Heart left ventricle (tissue), 16 donors: ENCODE data around the gene RPP40. TPM values are rescaled to one million over a fixed set of nuclear protein-coding genes. Genes with fewer than 3 reads are reported as not detected.
A peak's percentile ranks its signal among the peaks of the same experiment; 100 is the strongest.

ENCODE experiments used
- ATAC-seq, 4 donors: fragments of 200-7000 bp; cut with Tn5 transposase; one replicate each; pipeline ENCODE4 v1.9.1; 2020 to 2022; ENCODE audit warnings: moderate library complexity in 4 of 4, mild to moderate bottlenecking in 3 of 4, moderate number of reproducible peaks in 1 of 4
- DNase-seq, 5 donors: peaks; one replicate each; pipeline ENCODE4 v3.0.0-alpha.2; 2020
- H3K27ac ChIP-seq, 12 donors: fragments of 200-600 bp; sonication (generic) in 4 of 12; one replicate each; pipeline versions ENCODE4 v1.5.0 to v1.8.0; 2016 to 2022; ENCODE audit warnings: mild to moderate bottlenecking in 2 of 12
- H3K27me3 ChIP-seq, 9 donors: fragments of 200-600 bp; sonication (generic) in 2 of 9; one replicate each; pipeline versions ENCODE4 v1.5.1 to v1.8.0; 2016 to 2022; ENCODE audit warnings: mild to moderate bottlenecking in 3 of 9
- H3K36me3 ChIP-seq, 9 donors: fragments of 200-600 bp; sonication (generic) in 2 of 9; one replicate each; pipeline versions ENCODE4 v1.5.0 to v1.8.0; 2018 to 2022; ENCODE audit warnings: mild to moderate bottlenecking in 2 of 9
- H3K4me1 ChIP-seq, 12 donors: fragments of 200-600 bp; sonication (generic) in 4 of 12; one replicate each; pipeline versions ENCODE4 v1.5.0 to v1.8.0; 2016 to 2022; ENCODE audit warnings: mild to moderate bottlenecking in 3 of 12
- H3K4me3 ChIP-seq, 12 donors: fragments of 200-600 bp; sonication (generic) in 4 of 12; one replicate each; pipeline versions ENCODE4 v1.5.0 to v1.8.0; 2017 to 2022; ENCODE audit warnings: mild to moderate bottlenecking in 9 of 12, moderate library complexity in 4 of 12
- H3K9me3 ChIP-seq, 12 donors: fragments of 200-600 bp; sonication (generic) in 4 of 12; one replicate each; pipeline versions ENCODE4 v1.5.0 to v1.8.0; 2016 to 2022; ENCODE audit warnings: mild to moderate bottlenecking in 1 of 12
- POLR2A ChIP-seq, 2 donors: fragments of 450-650 bp; IDR thresholded peaks; one replicate each; pipeline ENCODE4 v1.6.1; 2017; ENCODE audit warnings: antibody characterized with exemption in 2 of 2, mild to moderate bottlenecking in 2 of 2, moderate library complexity in 2 of 2
- WGBS, 4 donors: extraction: QIAGEN DNeasy Blood & Tissue Kit in 2 of 4; methylation state at CpG; one replicate each; pipeline versions ENCODE4 v1.1.5 to v1.1.7; 2013 to 2018; 5-methylcytosine and 5-hydroxymethylcytosine counted together
- intact Hi-C, 10 donors: fragments of 100-400 bp; cut with DNase I; formaldehyde crosslinking; loops; one replicate each; pipeline versions ENCODE4 v1.11.1 to v1.14.2; 2022
- polyA plus RNA-seq, 2 donors: library from polyadenylated mRNA; stranded (reverse); fragments of 200-250 nt; gene quantifications; one replicate each; pipeline ENCODE4 v1.2.3, GENCODE V29; 2013
- total RNA-seq, 9 donors: library from RNA; depleted of rRNA in 2 of 9; stranded (reverse); fragments of >200 nt in 2 of 9; fragmentation: NEBNext Ultra II Directional in 3 of 9; extraction: Animal tissue kit (Norgen Biotek cat#: 25700) in 3 of 9; gene quantifications; one replicate each; pipeline versions ENCODE4 v1.1.0 to v1.2.4, GENCODE V29; 2016 to 2023
- TF ChIP-seq, protein P1 (sequence below), 12 donors: fragments of 200-600 bp; sonication (generic) in 4 of 12; IDR thresholded peaks; one replicate each; pipeline versions ENCODE4 v1.5.0 to v1.8.0; 2018 to 2022; ENCODE audit warnings: antibody characterized with exemption in 12 of 12, mild to moderate bottlenecking in 5 of 12
- donor health status: ischemic (EF 13 %, LVEDD 7.1; RV severe dilation, severe dysfunction).
- donor health status: healthy with polysubstance abuse.
- donor health status: DM: no; HTN: yes; CAD: no.
- donor health status: DM: no; HTN: no; CAD: no.
- donor health status: ischemic (EF 25% LVEDD 6.9; RV normal size, moderate dysfunction).
- donor health status: ischemic (EF 25% LVEDD 5.7; RV mildly dilated, moderate dysfunction).
- donor health status: healthy.
- donor health status: DM: yes; HTN: yes; CAD: no.
- donor health status: ischemic (EF 35%, LVEDD 5.7; RV mildly dilated, moderate dysfunction).
- donor health status: nonischemic (EF 11% LVEDD 7.7; RV severe dilation, severe dysfunction).
- donor health status: DM: yes; HTN: yes; CAD: no.
- donor health status: PGD.
- donor health status: ischemic (EF 29% LVEDD 5.4; RV normal size, mild dysfunction).
- donor health status: nonischemic (EF 23%, LVEDD 6.1; RV moderate dilation, normal function).

Gene RPP40
- total and polyA plus RNA-seq, 11 donors, result 1.8 to 13.7 (median 3.6) TPM

DNA sequence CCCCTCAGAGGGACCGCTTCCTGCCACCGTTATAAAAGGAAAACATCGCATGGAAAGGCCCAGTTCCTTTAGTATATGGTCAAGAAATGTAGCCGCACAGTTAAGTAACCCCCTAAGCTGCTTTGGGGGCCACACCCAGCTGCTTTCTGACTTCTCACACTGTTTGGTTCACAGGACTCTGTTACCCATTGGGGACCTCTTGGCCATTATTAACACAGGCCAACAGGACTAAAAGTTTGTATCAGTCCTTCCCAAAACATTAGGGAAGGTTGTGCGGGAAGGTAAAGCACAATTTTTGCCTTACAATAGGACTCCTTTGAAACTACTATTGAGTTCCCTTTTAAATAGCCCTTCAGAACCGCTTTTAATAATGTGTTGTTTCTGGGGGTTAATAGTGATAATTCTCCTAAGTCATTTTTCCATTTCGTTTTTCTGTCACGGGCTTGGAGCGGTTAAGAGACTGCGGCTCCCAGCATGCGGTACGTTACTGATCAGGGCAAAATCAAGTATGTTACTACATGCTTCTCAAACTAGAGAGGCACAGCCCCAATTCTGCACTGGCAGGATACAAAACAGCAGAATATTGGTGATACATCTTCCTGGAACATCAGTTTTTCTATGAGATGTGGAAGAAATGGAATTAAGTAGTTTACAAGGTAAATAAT is 668 bp upstream of the RPP40 start:
- peak overlapping the region; percentile 60 to 96 (median 89) for H3K27ac ChIP-seq
- peaks cover 0 to 8% (median 5%) of the 10 kb centered on the region in 12 donors for H3K4me1 ChIP-seq
- no peak for DNase-seq
- WGBS, 4 donors, result 60 to 62% (median 61%) methylated on average over 12 of the region's 12 CpGs
- no peak for ATAC-seq
- H3K4me3 ChIP-seq, result peak overlapping the region; percentile 34 to 90 (median 70)
- no peaks in the 10 kb centered on the region for H3K9me3 ChIP-seq
- H3K36me3 ChIP-seq, result peaks cover 0 to 22% (median 9%) of the 10 kb centered on the region in 9 donors
- TF ChIP-seq, protein P1, sequence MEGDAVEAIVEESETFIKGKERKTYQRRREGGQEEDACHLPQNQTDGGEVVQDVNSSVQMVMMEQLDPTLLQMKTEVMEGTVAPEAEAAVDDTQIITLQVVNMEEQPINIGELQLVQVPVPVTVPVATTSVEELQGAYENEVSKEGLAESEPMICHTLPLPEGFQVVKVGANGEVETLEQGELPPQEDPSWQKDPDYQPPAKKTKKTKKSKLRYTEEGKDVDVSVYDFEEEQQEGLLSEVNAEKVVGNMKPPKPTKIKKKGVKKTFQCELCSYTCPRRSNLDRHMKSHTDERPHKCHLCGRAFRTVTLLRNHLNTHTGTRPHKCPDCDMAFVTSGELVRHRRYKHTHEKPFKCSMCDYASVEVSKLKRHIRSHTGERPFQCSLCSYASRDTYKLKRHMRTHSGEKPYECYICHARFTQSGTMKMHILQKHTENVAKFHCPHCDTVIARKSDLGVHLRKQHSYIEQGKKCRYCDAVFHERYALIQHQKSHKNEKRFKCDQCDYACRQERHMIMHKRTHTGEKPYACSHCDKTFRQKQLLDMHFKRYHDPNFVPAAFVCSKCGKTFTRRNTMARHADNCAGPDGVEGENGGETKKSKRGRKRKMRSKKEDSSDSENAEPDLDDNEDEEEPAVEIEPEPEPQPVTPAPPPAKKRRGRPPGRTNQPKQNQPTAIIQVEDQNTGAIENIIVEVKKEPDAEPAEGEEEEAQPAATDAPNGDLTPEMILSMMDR (IDR thresholded peaks at IDR 0.05), result no peak
- no peak for TF ChIP-seq POLR2A (IDR thresholded peaks at IDR 0.05)
- intact Hi-C loops, result loop anchor here in 3 of 10 donors (2.0 to 10.0 kb wide), 4 partner anchors 22 to 260 kb away; partner anchors contain the start of genes CDYL (in 1 of the 3), FARS2 (in 1 of the 3) and LYRM4 (in 1 of the 3)
- no peaks in the 10 kb centered on the region for H3K27me3 ChIP-seq

DNA sequence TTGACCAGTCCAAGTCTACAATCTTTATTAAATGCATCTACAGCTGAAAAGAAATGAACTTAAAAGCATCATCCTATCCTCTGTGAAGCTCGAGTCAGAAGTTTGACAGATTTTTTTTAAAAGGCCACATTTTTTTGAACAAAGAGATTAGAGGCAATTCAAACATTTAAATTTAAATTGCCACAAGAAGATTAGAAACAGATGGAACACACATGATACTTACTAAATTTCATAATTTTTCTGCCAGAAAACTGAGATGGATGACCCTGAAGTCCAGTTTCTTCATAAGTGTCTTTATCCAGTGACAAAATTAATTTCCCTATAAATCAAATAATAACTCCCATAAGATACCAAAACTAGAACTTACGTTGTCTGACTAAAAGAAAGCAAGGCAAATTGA is 4.3 kb downstream of the RPP40 start:
- no peak overlapping the region for H3K27ac ChIP-seq
- peaks cover 0 to 70% (median 43%) of the 10 kb centered on the region in 9 donors for H3K36me3 ChIP-seq

DNA sequence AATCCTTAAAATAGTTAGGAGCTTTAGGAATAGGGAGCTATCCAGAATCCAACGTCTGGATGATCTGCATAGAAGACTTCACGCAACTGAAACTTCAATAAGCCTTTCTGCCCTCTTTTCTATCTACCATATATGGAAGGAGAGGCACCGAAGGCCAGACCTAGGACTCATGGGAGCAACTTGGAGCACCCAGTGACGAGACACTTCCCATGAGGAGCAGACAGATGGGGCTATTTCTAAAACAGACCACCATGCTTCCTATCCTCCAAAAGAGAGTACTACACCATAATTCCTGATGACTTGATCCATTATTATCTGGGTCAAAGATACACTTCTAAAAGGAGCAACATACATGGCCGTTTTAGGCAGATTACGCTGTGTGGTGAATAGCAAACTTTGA is 6.0 kb downstream of the RPP40 start:
- no peak for ATAC-seq
- Histone ChIP-seq H3K4me1 (no peaks in the 10 kb centered on the region), H3K27me3 (no peaks in the 10 kb centered on the region), H3K9me3 (no peaks in the 10 kb centered on the region), H3K36me3 (peaks cover 0 to 73% (median 45%) of the 10 kb centered on the region in 9 donors), H3K27ac (no peak overlapping the region), H3K4me3 (no peak overlapping the region)
- intact Hi-C loops, result no loop called here
- no peak for DNase-seq
- TF ChIP-seq, protein P1 (IDR thresholded peaks at IDR 0.05), result no peak
- TF ChIP-seq POLR2A (IDR thresholded peaks at IDR 0.05), result no peak
- 73 to 95% (median 78%) methylated on average over 5 to 6 of the region's 6 CpGs for WGBS, 4 donors

More for the DNA sequence above, 4.3 kb downstream of the RPP40 start:
- intact Hi-C loops, result no loop called here
- Histone ChIP-seq H3K4me1 (peaks cover 0 to 6% (median 2%) of the 10 kb centered on the region in 12 donors), H3K4me3 (no peak overlapping the region), H3K9me3 (no peaks in the 10 kb centered on the region), H3K27me3 (no peaks in the 10 kb centered on the region)
- WGBS, 4 donors, result 49 to 92% (median 61%) methylated on average over 2 of the region's 2 CpGs
- TF ChIP-seq, protein P1 (IDR thresholded peaks at IDR 0.05), result no peak
- TF ChIP-seq POLR2A (IDR thresholded peaks at IDR 0.05), result no peak
- ATAC-seq (no peak), DNase-seq (no peak)

DNA sequence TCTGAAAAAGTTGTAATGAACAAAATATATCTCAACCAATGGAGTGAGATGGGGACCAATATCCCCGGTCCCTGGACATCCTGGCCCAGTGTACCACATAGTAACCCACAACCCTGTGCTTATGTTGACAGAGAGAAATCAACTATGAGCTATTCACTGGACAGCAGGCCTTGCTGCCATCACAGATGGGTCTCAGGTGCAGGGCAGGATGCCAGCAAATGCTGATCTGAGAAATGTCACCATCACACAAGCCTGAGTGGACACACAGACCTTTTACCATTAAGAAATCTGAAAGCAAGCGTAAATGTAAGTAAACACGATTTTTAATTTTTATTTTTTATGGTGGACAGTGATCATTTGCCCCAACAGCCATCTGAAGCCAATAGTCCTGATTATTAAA is 9.1 kb downstream of the RPP40 start:
- no peak for ATAC-seq
- Histone ChIP-seq H3K36me3 (peaks cover 0 to 53% (median 41%) of the 10 kb centered on the region in 9 donors), H3K4me1 (no peaks in the 10 kb centered on the region), H3K27ac (no peak overlapping the region), H3K9me3 (no peaks in the 10 kb centered on the region), H3K4me3 (no peak overlapping the region), H3K27me3 (no peaks in the 10 kb centered on the region)
- intact Hi-C loops, result no loop called here
- WGBS, 4 donors, result 88 to 92% (median 91%) methylated on average over 3 of the region's 3 CpGs
- no peak for TF ChIP-seq POLR2A (IDR thresholded peaks at IDR 0.05)
- TF ChIP-seq, protein P1 (IDR thresholded peaks at IDR 0.05), result no peak
- no peak for DNase-seq
